CD4-positive, alpha-beta T cell treated with Interleukin-4 for 4 hours (primary cell): ENCODE data around the gene FGGY.
"Not testable (repeated sequence)": the region's sequence is repeated elsewhere in the genome, so short reads cannot be mapped to it uniquely, and the experiment has no call there.

Experiments used
- DNase-seq: peaks from one replicate; pipeline ENCODE4 v3.0.0-alpha.2; 2020

FGGY gene

DNA sequence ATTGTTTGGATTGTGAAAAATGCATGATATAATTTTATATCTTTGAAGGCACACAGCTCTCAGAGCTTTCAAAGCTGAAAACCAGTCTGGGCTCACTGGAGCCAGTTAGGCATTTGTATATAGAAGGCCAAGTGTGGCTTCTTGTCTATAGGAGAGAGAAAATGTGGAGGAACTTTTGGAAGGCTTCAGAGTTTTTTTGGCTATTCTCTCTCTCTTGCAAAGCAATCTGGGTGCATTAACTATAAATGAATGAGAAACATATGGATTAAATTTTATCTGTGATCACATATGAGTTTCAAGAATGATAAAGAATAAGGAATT is 301.2 kb downstream of the FGGY start:
- DNase-seq, result no peak

DNA sequence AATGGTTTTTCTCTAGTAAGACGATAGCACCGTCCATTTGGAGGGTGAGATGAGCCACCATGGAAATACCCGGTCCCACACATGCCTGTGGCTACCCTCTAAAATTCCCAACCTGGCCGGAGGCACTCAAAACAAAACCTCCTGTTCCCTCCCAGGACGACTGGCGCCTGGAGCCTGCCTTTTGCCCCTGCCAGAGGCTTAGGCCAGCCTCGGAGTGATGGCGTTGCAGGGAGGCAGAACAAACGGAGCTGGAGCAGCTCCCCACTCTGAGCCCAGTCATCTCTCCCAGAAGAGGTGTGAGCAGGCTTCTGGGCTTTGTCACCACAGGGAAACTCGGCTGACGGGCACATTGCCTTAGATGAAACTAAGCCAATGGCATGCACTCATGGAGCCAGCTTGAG is 304.1 kb downstream of the FGGY start:
- DNase-seq, result no peak

DNA sequence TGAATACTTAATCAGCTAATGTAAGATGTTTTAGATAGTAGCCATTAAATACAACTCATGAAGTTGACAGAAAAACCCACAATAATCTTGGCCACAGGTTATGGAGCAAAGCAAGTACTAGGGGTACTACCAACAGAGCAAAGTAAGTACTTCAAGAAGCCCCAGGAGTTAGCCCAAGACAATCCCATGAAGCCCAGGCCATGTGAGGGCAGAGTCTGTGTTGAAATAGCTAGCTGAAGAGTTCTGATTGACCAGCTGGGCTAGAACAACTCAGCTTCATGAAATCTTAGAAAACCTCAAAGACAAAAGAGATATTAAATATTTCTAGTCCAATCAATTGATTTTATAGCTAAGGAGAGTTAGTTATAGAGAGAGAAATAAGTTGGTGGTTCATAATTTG is 304.9 kb downstream of the FGGY start:
- DNase-seq, result no peak

DNA sequence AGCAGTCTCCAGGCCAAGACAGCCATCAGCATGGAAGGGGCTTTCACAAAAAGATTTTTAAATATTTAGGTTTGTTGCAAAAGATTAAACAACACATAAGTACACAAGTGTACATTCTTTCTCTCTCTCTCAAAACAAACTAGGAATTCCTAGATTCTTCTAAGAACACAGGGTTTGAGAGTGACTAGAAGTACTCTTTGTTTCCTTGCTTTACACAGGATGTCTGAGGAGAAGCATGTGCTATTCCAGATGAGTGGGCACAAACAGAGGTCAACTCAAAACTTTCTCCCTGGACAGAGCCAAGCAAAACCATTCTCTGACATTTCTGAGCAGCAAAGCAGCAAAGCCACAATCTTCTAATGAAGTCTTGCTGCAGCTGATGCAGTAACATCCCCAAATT is 307.3 kb downstream of the FGGY start:
- DNase-seq, result no peak

DNA sequence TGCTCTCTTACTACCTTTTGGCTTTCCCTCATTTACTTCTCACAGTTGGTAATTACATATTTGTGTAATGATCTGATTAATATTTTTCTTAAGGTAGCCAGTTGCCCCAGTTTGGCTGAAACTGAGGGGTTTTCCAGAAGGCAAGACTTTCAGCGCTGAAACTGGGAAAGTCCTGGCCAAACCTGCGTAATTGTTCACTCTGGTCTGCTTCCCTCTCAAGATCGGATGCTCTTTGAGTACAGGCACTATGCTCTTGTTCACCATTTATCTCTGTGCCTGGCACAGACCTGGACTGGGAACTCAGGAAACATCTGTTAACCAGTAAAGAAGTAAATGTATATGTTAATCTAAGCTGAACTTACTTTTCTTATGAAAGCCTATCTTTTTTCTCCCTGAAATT is 308.3 kb downstream of the FGGY start:
- no peak for DNase-seq

DNA sequence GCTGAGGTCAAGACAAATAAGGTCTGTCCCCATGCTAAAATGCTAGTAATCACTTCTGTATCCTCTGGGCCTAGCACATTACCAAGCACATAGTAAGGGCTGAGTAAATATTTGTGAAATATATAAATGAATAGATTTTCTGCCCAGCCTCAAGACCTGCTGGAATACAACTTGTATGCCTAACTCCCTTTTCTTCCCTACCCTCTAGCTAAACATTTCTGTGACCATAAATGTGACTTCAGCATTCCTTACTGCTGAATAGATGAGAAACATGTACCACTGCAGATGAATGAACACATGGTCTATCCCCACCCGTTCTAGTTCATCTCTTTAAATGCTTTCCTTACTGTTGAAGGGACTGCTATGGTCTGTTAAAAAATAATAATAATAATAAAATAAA is 308.9 kb downstream of the FGGY start:
- DNase-seq, result no peak

DNA sequence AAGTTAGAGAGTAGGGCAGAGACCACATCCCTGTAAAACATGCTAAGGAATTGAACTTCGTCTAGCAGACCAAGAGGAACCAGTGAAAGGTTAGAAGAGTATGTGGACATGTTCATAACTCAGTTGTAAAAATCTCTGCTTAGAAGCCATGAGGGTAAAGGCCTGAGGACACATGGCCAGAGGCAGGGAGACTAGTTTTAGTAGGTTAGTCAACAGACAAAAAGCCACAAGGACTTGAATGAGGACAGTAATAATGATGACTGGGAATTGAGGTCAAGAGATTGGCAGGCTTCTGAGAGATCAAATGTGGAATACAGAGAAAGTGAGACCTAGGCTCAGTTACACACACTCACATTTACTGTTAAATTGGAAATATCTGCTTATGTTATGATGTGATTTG is 312.4 kb downstream of the FGGY start:
- no peak for DNase-seq

DNA sequence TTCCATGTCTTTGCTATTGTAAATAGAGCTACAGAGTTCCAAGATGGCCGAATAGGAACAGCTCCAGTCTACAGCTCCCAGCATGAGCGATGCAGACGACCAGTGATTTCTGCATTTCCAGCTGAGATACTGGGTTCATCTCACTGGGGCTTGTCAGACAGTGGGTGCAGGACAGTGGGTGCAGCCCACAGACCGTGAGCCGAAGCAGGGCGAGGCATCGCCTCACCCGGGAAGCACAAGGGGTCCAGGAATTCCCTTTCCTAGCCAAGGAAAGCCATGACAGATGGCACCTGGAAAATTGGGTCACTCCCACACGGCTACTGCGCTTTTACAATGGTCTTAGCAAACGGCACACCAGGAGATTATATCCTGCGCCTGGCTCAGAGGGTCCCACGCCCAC is 313.6 kb downstream of the FGGY start:
- not testable (repeated sequence) for DNase-seq

DNA sequence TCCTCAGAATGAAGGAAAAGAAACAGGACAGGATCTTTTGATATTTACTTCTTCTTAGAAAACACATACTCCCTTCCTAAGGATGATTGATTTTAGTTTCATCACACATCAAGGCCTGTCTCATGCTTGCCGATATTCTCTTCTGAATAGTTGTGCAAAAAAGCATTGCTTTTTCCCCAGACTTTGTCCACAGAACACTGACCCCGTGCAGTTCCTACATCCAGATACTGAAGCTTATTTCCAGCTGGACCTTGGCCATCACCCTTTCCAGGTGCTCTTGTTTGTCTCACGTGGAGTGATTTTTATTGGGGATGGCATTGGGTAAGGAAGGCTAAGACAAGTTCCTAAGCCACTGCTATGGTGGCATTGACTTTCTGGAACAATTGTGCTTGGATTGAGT is 320.5 kb downstream of the FGGY start:
- no peak for DNase-seq

DNA sequence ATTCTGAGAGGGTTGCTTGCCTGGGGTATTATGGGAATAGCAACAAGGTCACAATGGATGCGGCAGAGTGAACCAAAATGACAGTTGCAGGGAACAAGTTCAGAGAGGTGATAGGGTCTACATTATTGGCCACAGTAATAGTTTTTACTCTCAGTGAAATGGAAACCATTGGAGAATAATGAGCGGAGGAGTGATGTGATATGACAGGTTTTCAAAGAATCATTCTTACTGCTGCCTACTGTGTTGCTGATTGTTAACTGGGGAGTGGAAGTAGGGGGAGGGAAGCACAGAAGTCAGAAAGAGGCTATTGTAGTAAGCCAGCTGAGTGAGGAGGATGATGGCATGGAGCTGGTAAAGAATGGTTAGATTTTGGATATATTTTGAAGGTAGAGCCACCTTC is 322.7 kb downstream of the FGGY start:
- DNase-seq, result no peak

DNA sequence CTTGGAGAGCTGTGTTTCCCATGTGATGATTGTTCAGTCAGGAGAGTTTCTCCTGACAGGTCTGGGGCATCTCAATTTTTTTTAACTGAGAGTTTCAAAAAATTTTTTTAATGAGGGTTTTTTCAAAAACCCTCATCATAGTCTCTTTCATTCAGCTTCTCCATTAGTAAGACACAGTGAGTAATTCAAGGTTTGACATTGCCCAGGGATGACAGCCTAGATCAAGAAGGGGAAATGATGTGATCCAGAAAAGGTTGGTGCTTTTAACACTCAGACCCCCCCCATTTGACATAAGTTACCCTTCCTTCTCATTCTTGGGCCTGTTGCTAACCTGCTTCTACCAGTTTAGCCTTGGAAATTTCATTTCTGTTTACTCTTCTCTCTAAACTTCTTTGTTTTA is 328.5 kb downstream of the FGGY start:
- no peak for DNase-seq

DNA sequence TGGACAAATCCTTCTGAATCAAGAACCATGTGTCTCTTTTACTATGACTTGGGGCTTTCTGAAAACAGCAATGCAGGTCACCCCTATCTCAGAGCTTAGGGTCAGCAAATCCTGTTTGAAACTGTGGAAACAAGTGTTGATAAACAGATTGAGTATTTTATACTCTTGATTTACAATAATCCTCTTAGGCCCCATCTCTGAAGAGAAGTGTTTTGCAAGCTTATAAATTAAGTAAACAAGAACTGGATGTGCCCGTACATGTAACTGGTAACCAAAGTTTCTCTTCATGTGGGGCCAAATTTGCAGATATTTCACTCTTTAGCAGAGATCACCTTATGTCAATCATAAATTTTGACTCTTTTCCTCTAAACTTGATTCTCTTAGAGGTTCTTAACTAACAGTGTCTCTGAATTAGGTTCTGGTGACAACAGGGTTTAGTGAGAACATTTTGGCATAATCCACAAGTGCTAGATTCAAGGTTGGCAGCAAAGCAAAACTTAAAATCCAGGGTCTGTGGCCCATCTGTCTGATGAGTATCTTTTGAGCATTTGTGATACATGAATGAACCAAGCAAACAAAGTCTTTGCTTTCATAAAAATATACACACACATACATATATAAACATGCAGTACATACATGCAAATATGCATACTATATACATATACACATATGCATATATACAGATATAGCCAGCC is 334.8 kb downstream of the FGGY start:
- no peak for DNase-seq

DNA sequence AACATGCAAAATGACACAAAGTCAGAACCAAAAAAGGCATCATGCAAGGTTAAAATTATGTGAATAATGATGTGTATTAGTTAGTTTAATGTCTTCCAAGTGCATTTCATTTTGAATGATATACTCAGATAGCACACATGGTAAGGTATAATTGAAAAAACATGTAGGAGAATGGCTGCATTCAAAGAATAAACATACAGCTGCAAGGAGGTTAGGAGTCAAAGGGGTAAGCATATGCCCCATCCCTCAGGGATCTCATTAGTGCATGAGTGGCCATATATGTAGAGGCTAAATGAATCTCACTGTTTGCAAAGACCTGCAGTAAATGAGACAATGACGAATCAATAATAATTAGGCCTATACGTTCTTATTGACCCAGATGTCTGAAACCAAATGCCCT is 338.2 kb downstream of the FGGY start:
- no peak for DNase-seq

DNA sequence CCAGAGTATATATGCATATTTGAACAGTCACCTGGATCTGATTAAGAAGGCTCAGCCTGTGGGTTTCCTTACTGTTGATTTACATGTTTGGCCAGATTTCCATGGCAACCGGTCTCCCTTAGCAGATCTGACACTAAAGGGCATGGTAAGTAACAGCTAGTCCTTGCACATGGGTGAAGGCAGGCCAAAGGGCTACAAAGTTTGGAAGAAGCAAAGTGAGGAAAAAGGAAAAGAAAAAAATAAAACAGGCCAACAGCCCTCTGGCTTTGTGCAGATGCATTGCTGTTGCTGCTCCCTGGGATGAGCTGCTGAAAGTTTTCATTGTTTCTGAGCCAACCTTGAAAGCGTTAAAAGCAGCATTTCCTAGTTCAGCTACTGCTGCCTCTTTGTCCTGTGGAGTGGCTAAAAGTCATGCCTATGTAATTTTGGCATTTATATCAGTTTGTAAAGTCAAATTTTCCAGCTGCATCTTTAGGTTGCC is 341.4 kb downstream of the FGGY start:
- no peak for DNase-seq

DNA sequence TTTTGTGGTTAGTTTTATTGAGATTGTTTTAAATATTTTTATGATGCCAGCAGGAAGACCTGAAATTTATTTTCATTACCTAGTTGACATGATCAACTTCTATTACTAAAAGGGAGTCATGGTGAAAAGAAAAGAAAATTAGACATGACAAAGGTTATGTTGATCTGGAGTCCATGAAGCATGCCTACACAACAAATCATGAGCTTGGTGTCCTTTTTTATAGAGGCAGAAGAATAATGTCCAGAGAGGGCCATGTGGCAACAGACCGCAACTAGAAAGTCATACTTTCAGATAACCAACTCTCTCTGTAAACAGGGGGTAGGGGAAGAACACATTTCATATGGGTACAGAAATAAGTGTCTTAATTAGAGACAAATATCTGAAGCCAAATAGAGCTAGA is 342.4 kb downstream of the FGGY start:
- no peak for DNase-seq

DNA sequence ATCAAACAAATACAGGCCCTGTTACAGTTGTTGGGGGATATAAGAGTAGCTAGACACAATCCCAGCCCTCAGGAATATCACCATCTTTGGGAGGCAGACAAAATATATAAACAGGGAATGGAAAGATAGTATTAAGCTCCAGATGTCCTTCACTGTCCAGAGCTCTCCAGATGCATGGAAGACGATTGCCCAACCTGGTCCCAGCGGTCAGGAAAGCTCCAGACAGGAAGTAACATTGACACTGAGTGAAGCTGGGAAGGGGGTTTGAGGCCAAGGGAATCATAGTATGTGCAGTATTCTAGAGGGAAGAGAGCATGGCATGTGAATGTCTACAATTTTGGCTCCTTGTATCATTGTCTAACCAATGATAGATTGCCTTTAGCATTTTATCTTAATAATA is 344.0 kb downstream of the FGGY start:
- DNase-seq, result no peak

DNA sequence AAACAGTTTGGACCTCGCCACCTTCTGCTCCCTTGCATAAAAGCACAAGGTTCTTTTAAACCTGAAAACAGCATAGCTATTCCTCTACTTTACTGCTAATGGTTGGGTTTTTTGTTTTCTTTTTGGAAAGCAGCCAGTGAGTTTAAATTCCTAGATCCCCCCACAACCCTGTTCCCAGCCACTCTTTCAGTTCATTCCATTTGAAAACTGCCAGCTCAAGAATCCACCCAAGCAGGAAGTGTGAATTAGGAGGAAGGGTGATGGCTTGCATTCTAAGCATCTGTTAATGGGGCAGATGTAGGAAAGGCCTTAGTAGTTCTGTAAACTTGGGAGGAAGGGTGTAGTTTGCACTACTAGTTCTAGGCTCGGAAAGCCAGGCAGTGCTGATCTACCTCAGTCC is 344.9 kb downstream of the FGGY start:
- no peak for DNase-seq

DNA sequence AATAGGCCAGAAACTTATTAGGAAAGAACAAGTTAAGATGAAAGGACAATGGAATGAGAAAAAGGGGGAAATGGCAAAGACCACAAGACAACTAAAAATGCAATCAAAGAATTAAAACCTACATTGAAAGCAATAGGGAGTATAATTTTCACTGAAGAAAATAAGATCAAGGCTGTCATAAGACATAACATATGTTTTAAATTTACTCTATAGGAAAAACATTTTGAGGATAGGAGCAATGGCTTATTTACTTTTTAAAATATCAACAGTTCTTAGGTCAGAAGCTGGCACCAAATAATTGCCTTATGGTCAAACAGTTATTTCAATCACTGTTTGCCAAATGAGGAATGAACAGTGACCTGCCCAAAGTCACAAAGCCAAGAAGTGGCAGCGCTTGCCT is 346.6 kb downstream of the FGGY start:
- DNase-seq, result no peak

DNA sequence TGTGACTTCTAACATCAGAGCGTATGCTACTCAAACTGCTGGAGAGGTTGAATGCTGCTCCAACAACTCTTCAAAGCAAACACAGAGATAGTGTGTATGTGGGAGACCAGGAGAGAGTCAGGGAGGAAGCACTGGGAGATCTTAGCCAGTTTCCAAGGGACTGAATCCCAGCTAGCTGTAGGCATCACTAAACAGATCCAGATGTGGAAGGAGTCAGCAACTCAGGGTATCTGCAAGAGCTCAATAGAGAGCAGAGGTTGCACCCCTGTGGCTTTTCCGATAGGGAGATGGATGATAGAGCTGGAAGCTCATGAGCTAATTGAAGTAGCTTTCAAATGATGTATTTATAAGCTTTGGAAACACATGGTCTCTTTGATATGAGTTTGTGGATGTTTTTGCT is 349.0 kb downstream of the FGGY start:
- DNase-seq, result no peak

DNA sequence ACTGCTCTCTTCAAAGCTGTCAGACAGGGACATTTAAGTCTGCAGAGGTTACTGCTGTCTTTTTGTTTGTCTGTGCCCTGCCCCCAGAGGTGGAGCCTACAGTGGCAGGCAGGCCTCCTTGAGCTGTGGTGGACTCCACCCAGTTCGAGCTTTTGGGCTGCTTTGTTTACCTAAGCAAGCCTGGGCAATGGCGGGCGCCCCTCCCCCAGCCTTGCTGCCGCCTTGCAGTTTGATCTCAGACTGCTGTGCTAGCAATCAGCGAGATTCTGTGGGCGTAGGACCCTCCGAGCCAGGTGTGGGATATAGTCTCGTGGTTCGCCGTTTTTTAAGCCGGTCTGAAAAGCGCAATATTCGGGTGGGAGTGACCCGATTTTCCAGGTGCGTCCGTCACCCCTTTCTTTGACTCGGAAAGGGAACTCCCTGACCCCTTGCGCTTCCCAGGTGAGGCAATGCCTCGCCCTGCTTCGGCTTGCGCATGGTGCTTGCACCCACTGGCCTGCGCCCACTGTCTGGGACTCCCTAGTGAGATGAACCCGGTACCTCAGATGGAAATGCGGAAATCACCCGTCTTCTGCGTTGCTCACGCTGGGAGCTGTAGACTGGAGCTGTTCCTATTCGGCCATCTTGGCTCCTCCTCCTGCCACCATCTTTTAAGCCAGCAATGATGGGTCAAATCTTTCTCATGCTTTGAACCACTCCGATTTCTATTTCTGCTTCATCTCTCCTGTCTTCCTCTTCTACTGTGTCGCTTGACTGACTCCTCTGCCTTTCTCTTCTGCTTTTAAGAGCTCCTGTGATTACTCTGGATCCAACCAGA is 356.5 kb downstream of the FGGY start:
- DNase-seq, result not testable (repeated sequence)

DNA sequence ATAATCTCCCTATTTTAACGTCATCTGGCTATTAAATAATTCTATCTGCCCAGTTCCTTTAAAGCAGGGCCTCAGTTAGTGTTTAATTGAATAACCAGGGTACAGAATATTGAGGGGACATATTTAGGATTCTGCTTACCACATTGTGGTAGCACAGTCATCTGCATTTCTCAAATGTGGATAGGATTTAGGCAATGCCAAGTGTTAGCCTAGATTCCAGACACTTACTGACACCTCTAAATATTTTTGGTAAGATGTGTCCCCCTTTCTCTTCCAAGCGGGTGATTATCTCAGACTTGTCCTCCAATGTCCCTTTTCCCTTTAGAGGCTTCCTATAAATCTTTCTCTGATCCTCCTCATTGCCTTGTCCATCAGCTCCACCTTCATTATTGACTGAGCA is 357.1 kb downstream of the FGGY start:
- no peak for DNase-seq

DNA sequence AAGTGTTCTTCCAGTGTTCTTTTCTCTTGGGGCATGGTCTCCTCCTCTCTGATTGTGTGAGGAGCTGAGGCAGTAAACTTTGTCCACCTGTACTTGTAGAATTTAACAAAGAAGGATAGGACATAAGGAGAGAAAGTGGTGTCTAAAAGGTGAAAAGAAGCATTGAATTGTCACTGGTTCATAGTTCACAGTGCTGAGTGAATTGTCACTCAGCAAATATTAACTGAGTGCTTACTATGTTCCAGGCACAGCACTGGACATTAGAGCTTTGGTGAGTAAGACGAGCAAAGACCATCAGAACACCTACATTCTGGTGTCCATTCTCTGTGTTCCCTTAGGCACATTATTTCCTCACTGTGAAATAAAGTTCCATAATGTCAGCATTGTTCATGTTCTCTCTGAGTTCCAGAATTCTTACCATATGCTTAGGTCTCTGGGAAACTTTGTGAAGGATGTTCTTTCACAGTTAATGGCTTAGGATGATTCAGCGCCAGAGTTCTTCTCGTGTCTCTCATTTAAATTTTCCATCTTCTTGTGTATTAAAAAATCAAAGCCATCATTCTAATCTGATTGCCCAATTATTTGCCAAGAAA is 361.1 kb downstream of the FGGY start:
- DNase-seq, result no peak

DNA sequence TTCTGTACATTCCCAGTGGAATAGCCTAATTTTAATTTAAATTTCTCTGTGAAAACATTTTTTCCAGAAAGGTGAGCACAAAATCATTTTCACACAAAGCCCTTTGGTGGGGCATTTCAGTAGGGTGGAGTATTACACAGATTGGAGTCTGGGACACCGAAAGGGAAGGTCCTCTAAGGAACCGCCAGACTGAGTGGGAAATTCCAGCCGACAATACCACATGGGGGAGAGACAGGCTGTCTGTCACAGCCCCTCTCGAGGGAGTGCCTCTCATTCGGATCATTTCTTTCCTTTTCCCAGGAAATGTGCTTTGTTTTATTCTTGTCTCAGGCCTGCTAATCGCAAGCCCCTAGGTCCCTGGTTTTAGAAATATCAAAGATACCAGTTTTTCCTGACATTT is 367.3 kb downstream of the FGGY start:
- DNase-seq, result no peak

DNA sequence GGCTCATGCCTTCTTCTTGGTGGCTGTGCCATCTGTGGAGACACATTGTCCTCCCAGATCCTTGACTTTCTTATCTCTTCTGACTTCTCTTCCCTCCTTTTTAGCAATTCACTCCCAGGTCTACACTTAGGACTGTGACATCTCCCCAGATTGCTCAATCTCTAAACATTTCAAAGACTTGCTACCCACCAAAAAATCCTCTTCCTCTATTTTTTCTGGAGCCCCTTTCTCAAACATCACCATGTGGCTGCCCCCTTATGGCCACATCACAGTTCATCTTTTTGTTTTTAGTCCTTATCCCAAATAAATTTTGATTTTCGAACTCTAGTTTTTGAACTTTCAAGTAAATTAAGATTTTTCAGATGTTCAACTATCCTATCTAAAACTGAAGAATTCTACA is 369.2 kb downstream of the FGGY start:
- DNase-seq, result no peak
